IMR-90 (cell line): ENCODE results near the gene PPP2R1B. TPM values are rescaled to one million over a fixed set of nuclear protein-coding genes. Genes with fewer than 3 reads are reported as not detected.

Source experiments
- ATAC-seq: fragments of 200-7000 bp; cut with Tn5 transposase; 2 replicates; pipeline ENCODE4 v1.9.1; 2020; ENCODE audit warnings: low read depth, mild to moderate bottlenecking, moderate library complexity
- BruUV-seq: library from RNA; stranded (reverse); fragments of 400-500 nt; replicated peaks from 2 replicates; lab custom pipeline; 2021; lab: Mats Ljungman, UMichigan
- CTCF ChIA-PET: fragments of 300-600 bp; formaldehyde crosslinking; extraction: SDS; loops from one replicate; lab custom pipeline; 2021; ENCODE audit warnings: antibody characterized with exemption; lab: Yijun Ruan, JAX
- POLR2A ChIA-PET: fragments of 300-600 bp; sonication (Branson Sonifier 250); formaldehyde crosslinking; loops from one replicate; lab custom pipeline; 2022; ENCODE audit warnings: antibody characterized with exemption; ENCODE audit not compliant: unreplicated experiment; lab: Charles Lee
- DNase-seq: peaks from one replicate; pipeline ENCODE4 v3.0.0; 2013
- H2AFZ ChIP-seq: replicated peaks from 2 replicates; pipeline ENCODE3; 2013; ENCODE audit warnings: low read length, mild to moderate bottlenecking; ENCODE audit not compliant: poor library complexity
- H2AK5ac ChIP-seq: 2 replicates; pipeline ENCODE4 v1.6.1; 2013; ENCODE audit warnings: low read depth, low read length, inconsistent platforms
- H2AK9ac ChIP-seq: replicated peaks from 2 replicates; pipeline ENCODE3; 2013; ENCODE audit warnings: mild to moderate bottlenecking, low read depth, low read length, moderate library complexity; ENCODE audit not compliant: poor library complexity
- H2BK120ac ChIP-seq: 2 replicates; pipeline ENCODE4 v1.6.1; 2013; ENCODE audit warnings: low read depth, low read length, inconsistent platforms
- H2BK15ac ChIP-seq: 3 replicates; pipeline ENCODE4 v1.6.1; 2013; ENCODE audit warnings: low read depth, low read length, inconsistent platforms
- H2BK20ac ChIP-seq: 2 replicates; pipeline ENCODE4 v1.6.1; 2013; ENCODE audit warnings: low read depth, mild to moderate bottlenecking, inconsistent platforms, low read length, moderate library complexity
- H2BK5ac ChIP-seq: 2 replicates; pipeline ENCODE4 v1.6.1; 2013; ENCODE audit warnings: mild to moderate bottlenecking, low read depth, low read length, inconsistent platforms; ENCODE audit not compliant: poor library complexity, severe bottlenecking
- H3K14ac ChIP-seq: replicated peaks from 2 replicates; pipeline ENCODE4 v1.6.1; 2013; ENCODE audit warnings: low read depth, low read length, inconsistent platforms
- H3K18ac ChIP-seq: 2 replicates; pipeline ENCODE4 v1.6.1; 2013; ENCODE audit warnings: low read depth, low read length, control low read depth
- H3K23ac ChIP-seq: 2 replicates; pipeline ENCODE4 v1.6.1; 2013; ENCODE audit warnings: low read depth, low read length, inconsistent platforms
- H3K27ac ChIP-seq: 2 replicates; pipeline ENCODE4 v1.5.1; 2013; ENCODE audit warnings: mild to moderate bottlenecking, control low read depth, low read length; ENCODE audit not compliant: insufficient read depth
- H3K27me3 ChIP-seq: 2 replicates; pipeline ENCODE4 v1.6.1; 2013; ENCODE audit warnings: low read length; ENCODE audit not compliant: control insufficient read depth, insufficient read depth
- H3K36me3 ChIP-seq: 2 replicates; pipeline ENCODE4 v1.6.1; 2013; ENCODE audit warnings: low read length, mixed read lengths; ENCODE audit not compliant: control insufficient read depth, insufficient read depth
- H3K4ac ChIP-seq: 2 replicates; pipeline ENCODE4 v1.6.1; 2013; ENCODE audit warnings: low read depth, low read length, inconsistent platforms
- H3K4me1 ChIP-seq: 2 replicates; pipeline ENCODE4 v1.6.1; 2013; ENCODE audit warnings: low read length, mixed read lengths; ENCODE audit not compliant: control insufficient read depth, insufficient read depth
- H3K4me2 ChIP-seq: 2 replicates; pipeline ENCODE4 v1.6.1; 2013; ENCODE audit warnings: low read depth, mild to moderate bottlenecking, control low read depth, low read length, moderate library complexity
- H3K4me3 ChIP-seq: 2 replicates; pipeline ENCODE4 v1.5.1; 2013; ENCODE audit warnings: low read depth, mild to moderate bottlenecking, control low read depth, low read length, moderate library complexity; ENCODE audit not compliant: insufficient read depth
- H3K56ac ChIP-seq: 2 replicates; pipeline ENCODE4 v1.6.1; 2013; ENCODE audit warnings: low read length, inconsistent platforms; ENCODE audit not compliant: insufficient read depth; ENCODE audit errors: extremely low read depth
- H3K79me1 ChIP-seq, 2 experiments: 2 replicates each; pipeline ENCODE4 v1.6.1; 2013; ENCODE audit warnings: low read length in 2 of 2, inconsistent platforms in 1 of 2, low read depth in 1 of 2
- H3K9ac ChIP-seq: 2 replicates; pipeline ENCODE4 v1.6.1; 2013; ENCODE audit warnings: low read depth, low read length, control low read depth
- H3K9me1 ChIP-seq: 2 replicates; pipeline ENCODE4 v1.6.1; 2013; ENCODE audit warnings: low read length, inconsistent platforms; ENCODE audit not compliant: insufficient read depth
- H3K9me3 ChIP-seq: 2 replicates; pipeline ENCODE4 v1.6.1; 2013; ENCODE audit warnings: low read length; ENCODE audit not compliant: control insufficient read depth, insufficient read depth
- H4K20me1 ChIP-seq: 2 replicates; pipeline ENCODE4 v1.6.1; 2013; ENCODE audit warnings: low read length, inconsistent platforms; ENCODE audit not compliant: insufficient read depth
- H4K5ac ChIP-seq: 2 replicates; pipeline ENCODE4 v1.6.1; 2013; ENCODE audit warnings: mild to moderate bottlenecking, low read depth, low read length, control low read depth
- H4K8ac ChIP-seq, 2 experiments: 2 replicates each; pipeline ENCODE4 v1.6.1; 2013; ENCODE audit warnings: low read depth in 2 of 2, low read length in 2 of 2, control low read depth in 1 of 2, inconsistent platforms in 1 of 2
- H4K91ac ChIP-seq: 2 replicates; pipeline ENCODE4 v1.6.1; 2013; ENCODE audit warnings: low read depth, low read length, inconsistent platforms; ENCODE audit not compliant: insufficient read depth
- BHLHE40 ChIP-seq: fragments of 150-350 bp; IDR thresholded peaks from 2 replicates; pipeline ENCODE4 v1.6.1; 2016; ENCODE audit warnings: mild to moderate bottlenecking, low read depth, low read length
- CEBPB ChIP-seq: IDR thresholded peaks from 2 replicates; pipeline ENCODE4 v1.6.1; 2012; ENCODE audit warnings: low read depth, low read length, improper control_type of control experiment
- CHD1 ChIP-seq: IDR thresholded peaks from 2 replicates; pipeline ENCODE4 v1.6.1; 2012; ENCODE audit warnings: low read depth, low read length, improper control_type of control experiment
- CTCF ChIP-seq: conservative IDR thresholded peaks from 2 replicates; pipeline ENCODE4 v1.5.1; 2012; ENCODE audit warnings: mild to moderate bottlenecking, low read depth, low read length, improper control_type of control experiment
- ELK1 ChIP-seq: fragments of 150-350 bp; IDR thresholded peaks from 2 replicates; pipeline ENCODE4 v1.6.1; 2016; ENCODE audit warnings: low read depth, mild to moderate bottlenecking, low read length, moderate library complexity, borderline replicate concordance
- MAFK ChIP-seq: IDR thresholded peaks from 2 replicates; pipeline ENCODE4 v1.6.1; 2012; ENCODE audit warnings: low read depth, low read length, improper control_type of control experiment
- MAZ ChIP-seq: IDR thresholded peaks from 2 replicates; pipeline ENCODE4 v1.6.1; 2012; ENCODE audit warnings: low read depth, mild to moderate bottlenecking, low read length, improper control_type of control experiment, moderate library complexity, borderline replicate concordance
- MXI1 ChIP-seq: IDR thresholded peaks from 2 replicates; pipeline ENCODE4 v1.6.1; 2012; ENCODE audit warnings: low read depth, mild to moderate bottlenecking, low read length, moderate library complexity, borderline replicate concordance
- NFE2L2 ChIP-seq: fragments of 150-350 bp; IDR thresholded peaks from 2 replicates; pipeline ENCODE4 v1.6.1; 2016; ENCODE audit warnings: low read depth, mild to moderate bottlenecking, low read length
- POLR2A ChIP-seq: IDR thresholded peaks from 2 replicates; pipeline ENCODE4 v1.6.1; 2012; ENCODE audit warnings: mild to moderate bottlenecking, low read depth, low read length
- RAD21 ChIP-seq: IDR thresholded peaks from 2 replicates; pipeline ENCODE4 v1.6.1; 2012; ENCODE audit warnings: low read length, improper control_type of control experiment
- WGBS, 2 experiments: methylation state at CpG; one replicate each; pipeline versions ENCODE4 v1.1.5 to v1.1.7; 2013; ENCODE audit warnings: missing lambda C conversion rate in 2 of 2; ENCODE audit not compliant: insufficient read length in 1 of 2; ENCODE audit errors: extremely low coverage in 2 of 2; 5-methylcytosine and 5-hydroxymethylcytosine counted together
- dilution Hi-C: fragments of 300-500 bp; cut with HindIII; formaldehyde crosslinking; loops from one replicate; pipeline ENCODE4 v1.14.3; 2018; ENCODE audit warnings: low sequenced_read_pairs; ENCODE audit not compliant: unreplicated experiment
- in situ Hi-C: fragments of 300-500 bp; cut with MboI; formaldehyde crosslinking; loops from 3 replicates; pipeline ENCODE4 v1.14.3; 2019; ENCODE audit warnings: low sequenced_read_pairs, inconsistent platforms, mixed read lengths
- intact Hi-C: fragments of 100-400 bp; cut with micrococcal nuclease; formaldehyde crosslinking; loops from 2 replicates; pipeline ENCODE4 v1.10.0; 2022
- polyA plus RNA-seq, 3 experiments: library from polyadenylated mRNA; depleted of rRNA; stranded (reverse); fragments of >200 nt; gene quantifications; 2 replicates each; pipeline ENCODE4 v1.2.3, GENCODE V29; 2012; ENCODE audit warnings: low replicate concordance in 1 of 3
- total RNA-seq: library from RNA; depleted of rRNA; stranded (reverse); fragments of >200 nt; gene quantifications from 2 replicates; pipeline ENCODE4 v1.2.3, GENCODE V29; 2012

Gene PPP2R1B
- total and polyA plus RNA-seq, 2 of the 4 experiments (the other 2 are of a cell fraction) = 23.0 to 62.9 TPM

GRCh38 chr11:111743700-111744099, 22.5 kb downstream of the PPP2R1B start:
- Histone ChIP-seq H2AK5ac (peak overlapping the region; percentile 84; the same call in 1 of the 2 replicates), H3K36me3 (peaks cover 26% of the 10 kb centered on the region), H3K4me1 (peaks cover 8% of the 10 kb centered on the region), H3K9me1 (peaks cover 16% of the 10 kb centered on the region), H3K27ac (peak overlapping the region; percentile 3; the same call in 1 of the 2 replicates), H3K56ac (no peak overlapping the region), H2BK120ac (0 out of 2 replicates have a peak overlapping the region, but pooled peaks have one; percentile 5), H3K23ac (peak overlapping the region; percentile 79; the same call in 1 of the 2 replicates), H2BK20ac (0 out of 2 replicates have a peak overlapping the region, but pooled peaks have one; percentile 21), H2BK5ac (peak overlapping the region; percentile 54), H3K4ac (no peak overlapping the region), H2AK9ac (no peak overlapping the region), H4K20me1 (no peaks in the 10 kb centered on the region), H4K5ac (no peak overlapping the region), H3K4me2 (no peak overlapping the region), H2BK15ac (no peak overlapping the region), H3K14ac (peak overlapping the region; percentile 80; the same call in 1 of the 2 replicates), H3K9me3 (no peaks in the 10 kb centered on the region), H3K79me1 (peaks cover 34 to 48% of the 10 kb centered on the region in 2 experiments), H2AFZ (no peak overlapping the region), H4K8ac (0 out of 4 replicates have a peak overlapping the region, but pooled peaks of 1 of the 2 experiments have one; percentile 88), H3K4me3 (no peak overlapping the region), H3K27me3 (no peaks in the 10 kb centered on the region), H3K18ac (no peak overlapping the region; the same call in 1 of the 2 replicates), H4K91ac (no peak overlapping the region), H3K9ac (no peak overlapping the region)
- ATAC-seq (no peak), DNase-seq (no peak)
- dilution Hi-C loops = no loop called here
- no peak for TF ChIP-seq POLR2A
- no peak for TF ChIP-seq NFE2L2
- no peak for TF ChIP-seq CEBPB
- TF ChIP-seq RAD21 = no peak
- no peak for TF ChIP-seq MAZ
- no peak for TF ChIP-seq CHD1
- no peak for TF ChIP-seq BHLHE40
- TF ChIP-seq MAFK = no peak
- no peak for TF ChIP-seq CTCF
- TF ChIP-seq MXI1 = no peak
- TF ChIP-seq ELK1 = no peak
- POLR2A ChIA-PET = no interaction called here
- no TSS peak for BruUV-seq
- CTCF ChIA-PET = no interaction called here
- intact Hi-C loops = no loop called here
- 100% methylated on average over 2 of the region's 2 CpGs; no CpG with 5 or more reads in 1 of the 2 experiments for WGBS, 2 experiments
- in situ Hi-C loops = no loop called here
